A549 (cell line): ENCODE data around the gene SPDYE6.
"Not testable (repeated sequence)": the region's sequence is repeated elsewhere in the genome, so short reads cannot be mapped to it uniquely, and the experiment has no call there.

ENCODE experiments used
- BHLHE40 ChIP-seq: IDR thresholded peaks from 2 replicates; pipeline ENCODE4 v1.6.1; 2012; ENCODE audit warnings: low read depth, low read length, inconsistent platforms
- CBX2 ChIP-seq: fragments of 200-600 bp; sonication (generic); IDR thresholded peaks from 2 replicates; pipeline ENCODE4 v1.6.1; 2016; ENCODE audit warnings: low read depth, mild to moderate bottlenecking, borderline replicate concordance
- CHD4 ChIP-seq: fragments of 200-600 bp; sonication (generic); IDR thresholded peaks from 2 replicates; pipeline ENCODE4 v1.6.1; 2016; ENCODE audit warnings: antibody characterized with exemption, mild to moderate bottlenecking, borderline replicate concordance
- CTCF ChIP-seq: fragments of >200 bp; sonication (Bioruptor Twin); formaldehyde crosslinking; IDR thresholded peaks from 3 replicates; pipeline ENCODE4 v1.5.1; 2016
- E2F6 ChIP-seq: IDR thresholded peaks from 2 replicates; pipeline ENCODE4 v1.6.1; 2012; ENCODE audit warnings: low read depth, borderline replicate concordance
- HMGXB4 ChIP-seq: fragments of 250-450 bp; sonication (Bioruptor Pico); IDR thresholded peaks from 2 replicates; pipeline ENCODE4 v1.5.0; 2021; ENCODE audit warnings: mild to moderate bottlenecking, moderate library complexity, borderline replicate concordance
- HOXA7 ChIP-seq: fragments of 250-450 bp; sonication (Bioruptor Pico); IDR thresholded peaks from 2 replicates; pipeline ENCODE4 v1.5.0; 2020; ENCODE audit warnings: mild to moderate bottlenecking, moderate library complexity
- MYC ChIP-seq: IDR thresholded peaks from 2 replicates; pipeline ENCODE4 v1.6.1; 2012; ENCODE audit warnings: mild to moderate bottlenecking, inconsistent platforms, low read length, improper control_type of control experiment, borderline replicate concordance
- PBX3 ChIP-seq: IDR thresholded peaks from 2 replicates; pipeline ENCODE4 v1.6.1; 2012
- POLR2A ChIP-seq: IDR thresholded peaks from 2 replicates; pipeline ENCODE4 v1.6.1; 2012; ENCODE audit warnings: mild to moderate bottlenecking, low read length
- SMC3 ChIP-seq: fragments of >200 bp; sonication (Bioruptor Twin); formaldehyde crosslinking; IDR thresholded peaks from 3 replicates; pipeline ENCODE4 v1.6.1; 2018; ENCODE audit warnings: inconsistent platforms
- ZSCAN20 ChIP-seq: fragments of 250-450 bp; sonication (Bioruptor Pico); IDR thresholded peaks from 2 replicates; pipeline ENCODE4 v1.8.0; 2022; ENCODE audit warnings: mild to moderate bottlenecking, moderate library complexity

- not testable (repeated sequence) for TF ChIP-seq SMC3; CTCF; HMGXB4 (CRISPR knock-in tag); BHLHE40; HOXA7; MYC; POLR2A; ZSCAN20 (CRISPR knock-in tag); E2F6; PBX3; CHD4; CBX2
Measured at GRCh38 chr7:102329366-102329765, 26.9 kb downstream of the SPDYE6 start.
